ENCODE measurements around the gene LRRC74A.

DNA sequence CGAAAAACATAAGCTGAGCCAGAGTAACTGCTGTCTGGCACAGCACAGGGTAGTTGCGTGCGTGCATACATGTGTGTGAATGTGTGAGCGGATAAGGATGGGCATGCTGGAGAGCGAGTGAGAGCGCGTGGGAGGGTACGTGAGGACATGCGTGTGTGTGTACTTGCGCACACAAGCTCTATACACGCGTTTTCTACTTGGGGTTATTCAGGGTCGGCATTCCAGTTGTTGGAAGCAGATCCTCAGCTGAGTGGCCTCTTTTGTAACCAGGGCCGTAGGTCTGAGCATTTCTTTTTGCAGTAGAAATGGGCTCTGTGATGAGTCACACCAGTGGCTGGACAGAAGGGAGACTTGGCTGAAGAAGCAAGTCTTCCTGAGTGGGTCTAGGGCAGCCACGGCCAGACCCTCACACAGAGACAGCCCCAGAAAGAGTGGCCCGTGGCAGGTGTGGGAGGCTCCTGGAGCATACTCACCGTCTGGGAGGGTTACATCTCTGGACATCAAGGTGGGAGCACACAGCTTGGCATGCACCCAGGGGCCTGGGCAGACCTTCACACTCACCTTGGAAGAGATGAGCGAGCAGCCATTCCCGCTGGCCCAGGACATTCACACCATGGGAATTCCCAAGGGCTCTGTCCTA is 78.0 kb downstream of the LRRC74A start:
- TF ChIP-seq POLR2AphosphoS5 (IDR thresholded peaks at IDR 0.05; ENCODE audit: low read length) (no peak), RELA (IDR thresholded peaks at IDR 0.05; ENCODE audit: borderline replicate concordance, partially characterized antibody) (no peak), CEBPB (IDR thresholded peaks at IDR 0.05; ENCODE audit: borderline replicate concordance in 1 of 2, low read depth in 2 of 2, low read length in 2 of 2) (no peak), NR2C1 (IDR thresholded peaks at IDR 0.05) (no peak), MYC (IDR thresholded peaks at IDR 0.05; ENCODE audit: insufficient read depth, insufficient read length, insufficient replicate concordance, low read length, severe bottlenecking) (no peak), POLR2A (IDR thresholded peaks at IDR 0.05; ENCODE audit: low read depth, low read length) (no peak), GABPA (IDR thresholded peaks at IDR 0.05; ENCODE audit: low read depth) (no peak), POLR2AphosphoS2 (IDR thresholded peaks at IDR 0.05; ENCODE audit: low read depth, low read length) (no peak), RAD21 (IDR thresholded peaks at IDR 0.05; ENCODE audit: insufficient read depth, low read depth, low read length) (no peak), RAD51 (IDR thresholded peaks at IDR 0.05) (no peak), ZNF622 (IDR thresholded peaks at IDR 0.05) (no peak)
- TF ChIP-seq, protein P1, sequence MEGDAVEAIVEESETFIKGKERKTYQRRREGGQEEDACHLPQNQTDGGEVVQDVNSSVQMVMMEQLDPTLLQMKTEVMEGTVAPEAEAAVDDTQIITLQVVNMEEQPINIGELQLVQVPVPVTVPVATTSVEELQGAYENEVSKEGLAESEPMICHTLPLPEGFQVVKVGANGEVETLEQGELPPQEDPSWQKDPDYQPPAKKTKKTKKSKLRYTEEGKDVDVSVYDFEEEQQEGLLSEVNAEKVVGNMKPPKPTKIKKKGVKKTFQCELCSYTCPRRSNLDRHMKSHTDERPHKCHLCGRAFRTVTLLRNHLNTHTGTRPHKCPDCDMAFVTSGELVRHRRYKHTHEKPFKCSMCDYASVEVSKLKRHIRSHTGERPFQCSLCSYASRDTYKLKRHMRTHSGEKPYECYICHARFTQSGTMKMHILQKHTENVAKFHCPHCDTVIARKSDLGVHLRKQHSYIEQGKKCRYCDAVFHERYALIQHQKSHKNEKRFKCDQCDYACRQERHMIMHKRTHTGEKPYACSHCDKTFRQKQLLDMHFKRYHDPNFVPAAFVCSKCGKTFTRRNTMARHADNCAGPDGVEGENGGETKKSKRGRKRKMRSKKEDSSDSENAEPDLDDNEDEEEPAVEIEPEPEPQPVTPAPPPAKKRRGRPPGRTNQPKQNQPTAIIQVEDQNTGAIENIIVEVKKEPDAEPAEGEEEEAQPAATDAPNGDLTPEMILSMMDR (IDR thresholded peaks at IDR 0.05 in 2 of 3, conservative IDR thresholded peaks at IDR 0.05 in 1 of 3; ENCODE audit: control insufficient read depth in 2 of 3, extremely low read depth in 1 of 3, insufficient read depth in 1 of 3, low read depth in 3 of 3, low read length in 3 of 3): no peak
- TF ChIP-seq, protein P2, sequence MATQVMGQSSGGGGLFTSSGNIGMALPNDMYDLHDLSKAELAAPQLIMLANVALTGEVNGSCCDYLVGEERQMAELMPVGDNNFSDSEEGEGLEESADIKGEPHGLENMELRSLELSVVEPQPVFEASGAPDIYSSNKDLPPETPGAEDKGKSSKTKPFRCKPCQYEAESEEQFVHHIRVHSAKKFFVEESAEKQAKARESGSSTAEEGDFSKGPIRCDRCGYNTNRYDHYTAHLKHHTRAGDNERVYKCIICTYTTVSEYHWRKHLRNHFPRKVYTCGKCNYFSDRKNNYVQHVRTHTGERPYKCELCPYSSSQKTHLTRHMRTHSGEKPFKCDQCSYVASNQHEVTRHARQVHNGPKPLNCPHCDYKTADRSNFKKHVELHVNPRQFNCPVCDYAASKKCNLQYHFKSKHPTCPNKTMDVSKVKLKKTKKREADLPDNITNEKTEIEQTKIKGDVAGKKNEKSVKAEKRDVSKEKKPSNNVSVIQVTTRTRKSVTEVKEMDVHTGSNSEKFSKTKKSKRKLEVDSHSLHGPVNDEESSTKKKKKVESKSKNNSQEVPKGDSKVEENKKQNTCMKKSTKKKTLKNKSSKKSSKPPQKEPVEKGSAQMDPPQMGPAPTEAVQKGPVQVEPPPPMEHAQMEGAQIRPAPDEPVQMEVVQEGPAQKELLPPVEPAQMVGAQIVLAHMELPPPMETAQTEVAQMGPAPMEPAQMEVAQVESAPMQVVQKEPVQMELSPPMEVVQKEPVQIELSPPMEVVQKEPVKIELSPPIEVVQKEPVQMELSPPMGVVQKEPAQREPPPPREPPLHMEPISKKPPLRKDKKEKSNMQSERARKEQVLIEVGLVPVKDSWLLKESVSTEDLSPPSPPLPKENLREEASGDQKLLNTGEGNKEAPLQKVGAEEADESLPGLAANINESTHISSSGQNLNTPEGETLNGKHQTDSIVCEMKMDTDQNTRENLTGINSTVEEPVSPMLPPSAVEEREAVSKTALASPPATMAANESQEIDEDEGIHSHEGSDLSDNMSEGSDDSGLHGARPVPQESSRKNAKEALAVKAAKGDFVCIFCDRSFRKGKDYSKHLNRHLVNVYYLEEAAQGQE (IDR thresholded peaks at IDR 0.05; ENCODE audit: low read depth, low read length): no peak
